DOHH2 (cell line): ENCODE data around the gene SYNGR2.

Source experiments
- H3F3A ChIP-seq: fragments of 200-600 bp; sonication (generic), shearing (Covaris generic); 2 replicates; pipeline ENCODE4 v1.6.0; 2016; ENCODE audit warnings: antibody characterized with exemption, mild to moderate bottlenecking; ENCODE audit not compliant: control insufficient read depth, insufficient read depth
- H3K27ac ChIP-seq: fragments of 200-600 bp; sonication (generic); 2 replicates; pipeline ENCODE4 v1.5.1; 2014; ENCODE audit warnings: low read depth, mild to moderate bottlenecking, low read length, moderate library complexity
- H3K27me3 ChIP-seq: fragments of 200-600 bp; sonication (generic); 2 replicates; pipeline ENCODE4 v1.6.1; 2014; ENCODE audit warnings: mild to moderate bottlenecking, low read length, mixed read lengths; ENCODE audit not compliant: control insufficient read depth
- H3K36me3 ChIP-seq: fragments of 200-600 bp; sonication (generic); 2 replicates; pipeline ENCODE4 v1.6.1; 2014; ENCODE audit warnings: mild to moderate bottlenecking, low read length, moderate library complexity, mixed read lengths; ENCODE audit not compliant: control insufficient read depth
- H3K4me1 ChIP-seq: fragments of 200-600 bp; sonication (generic); 2 replicates; pipeline ENCODE4 v1.6.1; 2014; ENCODE audit warnings: mild to moderate bottlenecking, low read length, mixed read lengths; ENCODE audit not compliant: control insufficient read depth
- H3K4me2 ChIP-seq: fragments of 200-600 bp; sonication (generic); 2 replicates; pipeline ENCODE4 v1.6.0; 2014; ENCODE audit warnings: mild to moderate bottlenecking, low read length, moderate library complexity
- H3K4me3 ChIP-seq: fragments of 200-600 bp; sonication (generic); 2 replicates; pipeline ENCODE4 v1.5.1; 2014; ENCODE audit warnings: mild to moderate bottlenecking, low read length, mixed read lengths
- H3K79me2 ChIP-seq: fragments of 200-600 bp; sonication (generic); 2 replicates; pipeline ENCODE4 v1.6.1; 2014; ENCODE audit warnings: mild to moderate bottlenecking, low read length, mixed read lengths; ENCODE audit not compliant: control insufficient read depth
- H3K9me2 ChIP-seq: fragments of 200-600 bp; sonication (generic); replicated peaks from 2 replicates; pipeline ENCODE4 v1.6.1; 2014; ENCODE audit warnings: mild to moderate bottlenecking, low read length, mixed read lengths; ENCODE audit not compliant: control insufficient read depth
- H3K9me3 ChIP-seq: fragments of 200-600 bp; sonication (generic); 2 replicates; pipeline ENCODE4 v1.6.1; 2014; ENCODE audit warnings: antibody characterized with exemption, low read length, mixed read lengths; ENCODE audit not compliant: control insufficient read depth, insufficient read depth
- H4K20me1 ChIP-seq: fragments of 200-600 bp; sonication (generic); 2 replicates; pipeline ENCODE4 v1.6.0; 2014; ENCODE audit warnings: low read depth, mild to moderate bottlenecking, antibody characterized with exemption, low read length, moderate library complexity; ENCODE audit not compliant: control insufficient read depth, insufficient read depth
- EZH2phosphoT487 ChIP-seq: fragments of 200-600 bp; sonication (generic); IDR thresholded peaks from 2 replicates; pipeline ENCODE4 v1.6.1; 2017; ENCODE audit warnings: borderline replicate concordance, mild to moderate bottlenecking, antibody characterized with exemption, low read length, moderate library complexity, mixed read lengths
- TF ChIP-seq, protein P1 (sequence below): fragments of 200-600 bp; sonication (generic); IDR thresholded peaks from one replicate; pipeline ENCODE4 v1.5.1; 2014; ENCODE audit warnings: antibody characterized with exemption, mild to moderate bottlenecking, low read depth, low read length; ENCODE audit not compliant: poor library complexity, severe bottlenecking

The SYNGR2 gene

GRCh38 chr17:78146881-78147280 is 21.5 kb upstream of the SYNGR2 start:
- Histone ChIP-seq H3F3A (peaks cover 16% of the 10 kb centered on the region), H4K20me1 (no peaks in the 10 kb centered on the region), H3K9me2 (no peaks in the 10 kb centered on the region), H3K9me3 (no peaks in the 10 kb centered on the region), H3K27me3 (no peaks in the 10 kb centered on the region), H3K4me2 (peak overlapping the region; percentile 66), H3K27ac (peak overlapping the region; percentile 63), H3K4me3 (peak overlapping the region; percentile 49), H3K4me1 (peaks cover 66% of the 10 kb centered on the region), H3K79me2 (no peaks in the 10 kb centered on the region), H3K36me3 (peaks cover 8% of the 10 kb centered on the region)
- TF ChIP-seq, protein P1, sequence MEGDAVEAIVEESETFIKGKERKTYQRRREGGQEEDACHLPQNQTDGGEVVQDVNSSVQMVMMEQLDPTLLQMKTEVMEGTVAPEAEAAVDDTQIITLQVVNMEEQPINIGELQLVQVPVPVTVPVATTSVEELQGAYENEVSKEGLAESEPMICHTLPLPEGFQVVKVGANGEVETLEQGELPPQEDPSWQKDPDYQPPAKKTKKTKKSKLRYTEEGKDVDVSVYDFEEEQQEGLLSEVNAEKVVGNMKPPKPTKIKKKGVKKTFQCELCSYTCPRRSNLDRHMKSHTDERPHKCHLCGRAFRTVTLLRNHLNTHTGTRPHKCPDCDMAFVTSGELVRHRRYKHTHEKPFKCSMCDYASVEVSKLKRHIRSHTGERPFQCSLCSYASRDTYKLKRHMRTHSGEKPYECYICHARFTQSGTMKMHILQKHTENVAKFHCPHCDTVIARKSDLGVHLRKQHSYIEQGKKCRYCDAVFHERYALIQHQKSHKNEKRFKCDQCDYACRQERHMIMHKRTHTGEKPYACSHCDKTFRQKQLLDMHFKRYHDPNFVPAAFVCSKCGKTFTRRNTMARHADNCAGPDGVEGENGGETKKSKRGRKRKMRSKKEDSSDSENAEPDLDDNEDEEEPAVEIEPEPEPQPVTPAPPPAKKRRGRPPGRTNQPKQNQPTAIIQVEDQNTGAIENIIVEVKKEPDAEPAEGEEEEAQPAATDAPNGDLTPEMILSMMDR: no peak
- no peak for TF ChIP-seq EZH2phosphoT487

GRCh38 chr17:78147315-78147998 is 20.9 kb upstream of the SYNGR2 start:
- H3K9me3 ChIP-seq: no peaks in the 10 kb centered on the region
- H3K36me3 ChIP-seq: peaks cover 3% of the 10 kb centered on the region; the same call in 1 of the 2 replicates
- H3K27me3 ChIP-seq: no peaks in the 10 kb centered on the region
- peaks cover 19% of the 10 kb centered on the region for H3F3A ChIP-seq
- H3K79me2 ChIP-seq: no peaks in the 10 kb centered on the region
- H4K20me1 ChIP-seq: no peaks in the 10 kb centered on the region
- H3K4me2 ChIP-seq: peak overlapping the region; percentile 66
- H3K27ac ChIP-seq: peak overlapping the region; percentile 63
- peak overlapping the region; percentile 49 for H3K4me3 ChIP-seq
- H3K9me2 ChIP-seq: no peaks in the 10 kb centered on the region
- H3K4me1 ChIP-seq: peaks cover 72% of the 10 kb centered on the region
- TF ChIP-seq, protein P1: no peak
- no peak for TF ChIP-seq EZH2phosphoT487

GRCh38 chr17:78148286-78149016 is 19.9 kb upstream of the SYNGR2 start:
- H3K9me3 ChIP-seq: no peaks in the 10 kb centered on the region
- no peaks in the 10 kb centered on the region for H3K36me3 ChIP-seq
- H4K20me1 ChIP-seq: no peaks in the 10 kb centered on the region
- H3K79me2 ChIP-seq: no peaks in the 10 kb centered on the region
- H3K27ac ChIP-seq: peak overlapping the region; percentile 63
- no peaks in the 10 kb centered on the region for H3K9me2 ChIP-seq
- 0 out of 2 replicates have a peak overlapping the region, but pooled peaks have one; percentile 5 for H3K4me3 ChIP-seq
- peaks cover 82% of the 10 kb centered on the region for H3K4me1 ChIP-seq
- H3K27me3 ChIP-seq: no peaks in the 10 kb centered on the region
- peak overlapping the region; percentile 66 for H3K4me2 ChIP-seq
- peaks cover 23% of the 10 kb centered on the region for H3F3A ChIP-seq
- no peak for TF ChIP-seq EZH2phosphoT487
- TF ChIP-seq, protein P1: no peak
